ENCODE results near the gene HAPSTR1.

The HAPSTR1 gene

DNA sequence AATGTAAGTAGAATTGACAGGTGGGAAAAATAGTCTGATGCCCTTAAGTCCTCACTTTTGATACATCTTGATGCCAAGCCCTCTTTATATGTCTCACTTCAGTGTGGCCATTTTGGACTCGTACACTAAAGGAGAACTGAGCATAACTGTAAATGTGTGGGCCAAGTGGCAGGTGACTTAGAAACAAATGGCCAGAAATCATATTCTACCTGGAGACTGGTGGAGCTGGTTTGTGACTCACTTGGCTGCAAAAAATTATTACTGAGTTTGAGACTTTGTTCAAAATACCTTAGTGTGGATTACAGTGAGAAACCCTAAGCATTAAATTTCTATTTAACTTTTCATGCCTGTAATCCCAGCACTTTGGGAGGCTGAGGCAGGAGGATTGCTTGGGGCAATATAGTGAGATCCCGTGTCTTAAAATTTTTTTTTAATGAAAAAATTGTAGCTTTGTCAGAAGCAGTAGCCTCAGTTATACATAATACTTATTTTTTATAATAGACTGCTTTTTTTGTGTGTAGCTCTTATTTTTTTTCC, 5.0 kb downstream of the HAPSTR1 start:
- Mint-ChIP-seq H3K4me1 (ENCODE audit: low read depth) (peaks cover 73% of the 10 kb centered on the region), H3K4me3 (peak overlapping the region; percentile 49), H3K36me3 (ENCODE audit: low read depth) (peaks cover 89% of the 10 kb centered on the region), H3K9me3 (no peaks in the 10 kb centered on the region), H3K27ac (peak overlapping the region; percentile 89), H3K27me3 (no peaks in the 10 kb centered on the region)
- no peak for DNase-seq

DNA sequence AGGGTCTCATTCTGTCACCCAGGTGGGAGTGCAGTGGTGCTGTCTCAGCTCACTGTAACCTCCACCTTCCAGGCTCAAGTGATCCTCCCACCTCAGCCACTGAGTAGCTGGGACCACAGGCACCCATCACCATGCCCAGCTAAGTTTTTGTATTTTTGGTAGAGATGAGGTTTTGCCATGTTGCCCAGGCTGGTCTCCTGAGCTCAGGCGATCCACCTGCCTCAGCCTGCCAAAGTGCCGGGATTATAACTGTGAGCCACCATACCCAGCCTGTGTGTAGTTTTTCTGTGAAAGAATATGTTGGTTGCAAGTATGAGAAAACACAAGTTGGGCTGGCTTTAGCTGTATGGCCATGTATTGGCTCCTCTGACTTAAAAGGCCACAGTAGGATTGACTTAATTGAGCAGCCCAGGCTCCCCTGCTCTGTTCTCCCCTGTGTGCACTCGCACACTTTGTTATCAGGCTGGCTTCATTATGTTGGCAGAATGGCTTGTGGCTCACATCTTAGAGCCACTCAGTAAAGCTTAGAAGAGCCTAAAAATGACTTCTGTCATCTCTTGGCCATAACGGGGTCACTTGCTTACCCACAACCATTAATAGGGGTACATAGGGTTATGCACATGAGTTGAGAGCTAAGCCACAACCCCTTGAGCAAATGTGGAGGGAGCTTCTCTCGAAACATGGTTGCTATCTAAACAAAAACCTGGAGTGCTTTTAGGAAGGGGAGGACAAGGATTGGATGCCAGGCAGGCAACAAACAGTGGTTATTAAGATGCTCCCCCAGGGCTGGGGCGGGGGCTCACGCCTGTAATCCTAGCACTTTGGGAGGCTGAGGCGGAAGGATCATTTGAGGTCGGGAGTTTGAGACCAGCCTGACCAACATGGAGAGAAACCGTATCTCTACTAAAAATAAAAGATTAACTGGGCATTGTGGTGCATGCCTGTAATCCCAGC, 6.1 kb downstream of the HAPSTR1 start:
- Mint-ChIP-seq H3K36me3 (ENCODE audit: low read depth) (peaks cover 99% of the 10 kb centered on the region), H3K27me3 (no peaks in the 10 kb centered on the region), H3K27ac (peak overlapping the region; percentile 95), H3K9me3 (no peaks in the 10 kb centered on the region), H3K4me3 (peak overlapping the region; percentile 49), H3K4me1 (ENCODE audit: low read depth) (peaks cover 84% of the 10 kb centered on the region)
- no peak for DNase-seq

DNA sequence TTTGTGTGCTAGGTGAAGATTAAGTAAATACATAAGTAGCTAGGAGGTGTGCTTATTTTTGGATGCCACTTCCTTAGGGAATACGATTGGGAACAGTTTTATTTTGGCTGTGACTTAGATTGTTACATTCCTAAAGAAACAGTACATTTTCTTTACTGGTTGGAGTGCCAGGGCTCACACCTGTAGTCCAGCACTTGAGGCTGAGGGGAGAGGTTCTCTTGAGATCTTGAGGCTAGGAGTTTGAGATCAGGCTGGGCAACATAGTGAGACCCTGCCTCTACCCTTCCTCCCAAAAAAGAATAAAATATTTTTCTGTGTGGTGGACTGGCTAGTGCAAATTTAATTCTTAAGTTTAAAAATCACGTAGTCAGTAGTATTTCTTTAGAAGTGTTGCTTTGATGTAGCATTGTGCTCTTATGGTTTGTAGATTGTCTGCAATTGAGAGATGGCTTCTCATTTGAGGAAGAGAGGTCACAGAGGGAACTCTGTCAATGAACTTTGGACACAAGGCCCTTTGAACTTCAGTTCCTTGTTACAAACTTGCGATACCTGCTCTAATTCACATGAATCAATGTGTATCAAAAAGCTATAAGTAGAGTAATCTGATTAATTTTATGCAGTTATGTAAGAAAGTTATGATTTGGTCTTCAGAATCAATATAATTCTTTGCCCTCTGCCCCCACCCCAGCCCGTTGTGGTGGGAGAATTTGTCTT, 7.1 kb downstream of the HAPSTR1 start:
- Mint-ChIP-seq H3K36me3 (ENCODE audit: low read depth) (peaks cover 99% of the 10 kb centered on the region), H3K27me3 (no peaks in the 10 kb centered on the region), H3K9me3 (no peaks in the 10 kb centered on the region), H3K4me3 (peak overlapping the region; percentile 70), H3K4me1 (ENCODE audit: low read depth) (peaks cover 90% of the 10 kb centered on the region), H3K27ac (peak overlapping the region; percentile 95)
- no peak for DNase-seq

DNA sequence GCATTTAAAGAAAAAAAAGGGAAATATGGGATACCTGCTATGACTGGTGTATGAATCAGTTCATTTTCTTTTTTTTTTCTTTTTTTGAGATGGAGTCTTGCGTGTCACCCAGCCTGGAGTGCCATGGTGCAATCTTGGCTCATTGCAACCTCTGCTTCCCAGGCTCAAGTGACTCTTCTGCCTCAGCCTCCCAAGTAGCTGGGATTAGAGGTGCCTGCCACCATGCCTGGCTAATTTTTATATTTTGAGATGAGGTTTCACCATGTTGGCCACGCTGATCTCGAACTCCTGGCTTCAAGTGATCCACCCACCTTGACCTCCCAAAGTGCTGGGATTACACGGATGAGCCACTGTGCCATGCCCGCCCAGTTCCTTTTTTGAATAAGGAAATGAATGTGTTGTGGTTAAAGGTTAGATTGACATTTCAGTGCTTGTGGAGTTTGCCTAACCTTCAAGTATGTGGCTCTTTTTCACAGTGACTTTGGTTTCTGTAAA, 7.7 kb downstream of the HAPSTR1 start:
- Mint-ChIP-seq H3K4me1 (ENCODE audit: low read depth) (peaks cover 92% of the 10 kb centered on the region), H3K36me3 (ENCODE audit: low read depth) (peaks cover 99% of the 10 kb centered on the region), H3K27me3 (no peaks in the 10 kb centered on the region), H3K9me3 (no peaks in the 10 kb centered on the region), H3K4me3 (peak overlapping the region; percentile 70), H3K27ac (peak overlapping the region; percentile 95)
- DNase-seq: no peak

DNA sequence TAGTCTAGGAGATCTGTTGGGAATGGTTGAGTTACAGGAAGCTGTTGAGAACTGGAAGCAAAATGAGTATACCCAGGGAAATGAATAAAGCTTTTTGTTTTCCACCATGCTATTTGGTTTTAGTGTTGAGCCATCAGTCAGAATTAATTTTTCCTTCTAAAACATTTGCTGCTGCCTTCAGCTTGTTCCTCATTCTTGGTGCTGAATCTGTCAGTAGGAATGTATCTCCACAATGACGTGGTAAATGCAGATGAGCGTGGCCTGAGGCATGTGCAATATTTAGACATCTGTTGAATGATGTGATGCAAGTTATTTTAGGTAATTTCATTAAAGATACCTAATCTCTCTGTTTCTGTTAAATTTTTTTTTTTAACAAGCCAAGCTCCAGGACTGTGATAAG, 10.9 kb downstream of the HAPSTR1 start:
- H3K27ac Mint-ChIP-seq: peak overlapping the region; percentile 95
- peak overlapping the region; percentile 61 for H3K4me3 Mint-ChIP-seq
- H3K4me1 Mint-ChIP-seq (ENCODE audit: low read depth): peaks cover 96% of the 10 kb centered on the region
- no peak for DNase-seq
- H3K36me3 Mint-ChIP-seq (ENCODE audit: low read depth): peaks cover 99% of the 10 kb centered on the region
- no peaks in the 10 kb centered on the region for H3K27me3 Mint-ChIP-seq
- H3K9me3 Mint-ChIP-seq: no peaks in the 10 kb centered on the region

DNA sequence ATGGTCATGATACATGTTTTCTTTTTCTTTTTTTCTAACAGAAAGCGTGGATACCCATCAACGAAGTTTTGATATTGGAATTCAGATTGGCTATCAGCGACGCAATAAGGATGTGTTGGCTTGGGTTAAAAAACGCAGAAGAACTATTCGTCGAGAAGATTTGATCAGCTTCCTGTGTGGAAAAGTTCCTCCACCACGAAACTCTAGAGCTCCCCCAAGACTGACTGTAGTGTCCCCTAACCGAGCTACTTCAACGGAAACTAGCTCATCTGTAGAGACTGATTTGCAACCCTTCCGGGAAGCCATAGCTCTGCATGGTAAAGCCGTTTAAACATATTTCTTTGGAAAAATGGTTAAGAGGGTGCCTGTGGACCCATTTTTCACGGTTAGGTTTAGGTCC, 11.5 kb downstream of the HAPSTR1 start:
- Mint-ChIP-seq H3K4me3 (peak overlapping the region; percentile 61), H3K36me3 (ENCODE audit: low read depth) (peaks cover 99% of the 10 kb centered on the region), H3K27ac (peak overlapping the region; percentile 95), H3K27me3 (no peaks in the 10 kb centered on the region), H3K4me1 (ENCODE audit: low read depth) (peaks cover 96% of the 10 kb centered on the region), H3K9me3 (no peaks in the 10 kb centered on the region)
- no peak for DNase-seq

DNA sequence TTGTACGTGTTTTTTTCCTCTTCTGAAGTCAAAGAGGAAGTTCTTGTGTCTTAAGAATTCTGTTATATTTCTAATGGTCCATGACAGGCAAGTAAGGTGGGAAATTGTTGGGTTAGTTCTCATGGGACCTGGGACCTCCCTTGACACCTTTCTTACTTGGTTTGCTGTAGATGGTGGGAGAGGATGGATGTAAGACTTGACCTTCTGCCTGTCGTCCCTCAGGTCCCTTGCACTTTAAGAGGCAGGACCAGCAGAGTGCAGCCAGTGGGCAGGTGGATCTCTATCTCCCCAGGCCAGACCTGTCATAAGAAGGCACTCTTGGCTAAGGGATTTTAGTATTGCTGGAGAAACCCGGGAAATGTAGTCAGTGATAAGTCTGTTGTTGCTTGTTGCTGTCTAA, 12.1 kb downstream of the HAPSTR1 start:
- Mint-ChIP-seq H3K4me1 (ENCODE audit: low read depth) (peaks cover 94% of the 10 kb centered on the region), H3K4me3 (peak overlapping the region; percentile 61), H3K27me3 (no peaks in the 10 kb centered on the region), H3K27ac (peak overlapping the region; percentile 95), H3K36me3 (ENCODE audit: low read depth) (peaks cover 97% of the 10 kb centered on the region), H3K9me3 (no peaks in the 10 kb centered on the region)
- no peak for DNase-seq

DNA sequence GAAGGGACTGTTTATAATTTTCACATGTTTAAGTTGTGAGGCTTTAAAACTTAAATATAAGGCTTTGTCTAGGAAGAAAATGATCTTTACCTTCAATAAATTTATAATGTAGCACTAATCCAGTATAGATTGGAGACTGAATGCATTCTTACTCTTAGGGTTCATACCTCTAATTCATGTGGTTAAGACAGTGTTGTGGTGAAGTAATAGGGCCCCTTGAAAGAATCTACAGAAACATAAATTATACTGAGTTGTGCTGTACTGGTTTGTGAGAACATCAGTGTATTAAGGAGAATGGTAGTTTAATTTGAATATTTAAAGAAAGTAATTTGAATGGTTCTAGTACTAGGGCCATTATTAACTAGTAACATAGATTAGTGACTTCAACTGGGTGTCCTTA, 13.7 kb downstream of the HAPSTR1 start:
- Mint-ChIP-seq H3K4me3 (peak overlapping the region; percentile 23), H3K9me3 (no peaks in the 10 kb centered on the region), H3K36me3 (ENCODE audit: low read depth) (peaks cover 97% of the 10 kb centered on the region), H3K4me1 (ENCODE audit: low read depth) (peaks cover 94% of the 10 kb centered on the region), H3K27ac (peak overlapping the region; percentile 95), H3K27me3 (no peaks in the 10 kb centered on the region)
- no peak for DNase-seq

DNA sequence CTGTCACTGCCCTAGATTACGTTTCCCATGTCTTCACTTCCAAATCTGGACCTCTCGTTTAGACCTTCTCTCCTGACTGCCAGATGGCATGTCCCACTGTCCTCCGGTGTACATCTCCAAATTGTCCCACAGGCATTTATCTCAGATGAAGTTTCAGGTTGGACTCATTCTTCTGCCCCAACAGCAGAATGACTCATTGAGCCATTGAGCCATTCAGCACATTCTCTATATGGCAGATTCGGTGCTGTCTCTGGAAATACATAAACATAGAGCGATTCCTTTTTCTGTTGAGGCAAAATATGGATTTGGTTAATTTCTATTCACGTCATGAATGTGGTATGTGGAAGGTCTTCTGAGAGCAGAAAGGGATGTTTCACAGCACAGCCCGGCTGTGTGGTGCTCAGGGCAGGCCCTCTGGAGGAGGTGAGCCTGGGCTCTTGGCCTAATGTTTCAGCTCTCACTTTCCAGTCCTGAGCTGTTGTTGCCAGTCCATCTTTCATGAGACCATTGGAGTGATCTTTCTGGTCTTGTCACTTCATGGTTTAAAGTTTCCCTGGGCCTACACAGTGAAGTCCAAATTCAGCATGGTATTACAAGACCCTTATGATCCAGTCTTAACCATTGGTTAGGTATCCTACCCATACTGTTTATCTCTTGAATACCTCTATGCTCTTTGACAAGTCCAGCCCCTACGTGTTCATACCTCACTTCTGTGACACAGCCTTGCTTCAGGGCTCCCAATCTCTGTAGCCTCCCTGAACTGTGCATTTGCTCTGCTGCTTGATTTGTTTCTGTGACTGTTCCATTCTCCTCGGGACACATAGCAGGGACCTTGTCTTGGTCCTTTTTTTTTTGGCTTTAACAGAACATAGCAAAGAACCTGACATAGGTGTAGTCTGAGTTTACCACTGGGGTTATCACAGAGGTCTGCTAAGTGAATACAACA, 15.9 kb downstream of the HAPSTR1 start:
- Mint-ChIP-seq H3K4me1 (ENCODE audit: low read depth) (peaks cover 93% of the 10 kb centered on the region), H3K27ac (peak overlapping the region; percentile 78), H3K9me3 (no peaks in the 10 kb centered on the region), H3K27me3 (no peaks in the 10 kb centered on the region), H3K4me3 (no peak overlapping the region), H3K36me3 (ENCODE audit: low read depth) (peaks cover 97% of the 10 kb centered on the region)
- no peak for DNase-seq

DNA sequence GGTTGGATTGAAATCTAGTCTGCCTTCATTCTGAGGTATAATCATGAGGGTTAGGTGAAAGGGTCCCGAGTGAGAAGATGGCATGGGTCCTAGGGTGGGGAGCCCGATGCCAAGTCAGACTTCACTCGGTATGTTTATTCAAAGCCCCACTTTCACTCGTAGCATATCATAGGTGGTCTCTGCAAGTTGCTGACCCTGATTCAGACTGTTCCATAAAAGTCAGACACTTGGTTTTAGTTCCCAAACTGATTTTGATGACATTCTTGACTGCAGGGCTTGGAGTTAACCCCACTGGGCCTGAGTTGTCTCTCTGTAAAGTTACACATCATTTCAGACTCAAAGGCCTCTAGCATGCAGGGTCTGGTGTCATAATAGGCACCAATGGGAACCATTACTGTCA, 17.8 kb downstream of the HAPSTR1 start:
- H3K27ac Mint-ChIP-seq: peak overlapping the region; percentile 86
- H3K9me3 Mint-ChIP-seq: no peaks in the 10 kb centered on the region

DNA sequence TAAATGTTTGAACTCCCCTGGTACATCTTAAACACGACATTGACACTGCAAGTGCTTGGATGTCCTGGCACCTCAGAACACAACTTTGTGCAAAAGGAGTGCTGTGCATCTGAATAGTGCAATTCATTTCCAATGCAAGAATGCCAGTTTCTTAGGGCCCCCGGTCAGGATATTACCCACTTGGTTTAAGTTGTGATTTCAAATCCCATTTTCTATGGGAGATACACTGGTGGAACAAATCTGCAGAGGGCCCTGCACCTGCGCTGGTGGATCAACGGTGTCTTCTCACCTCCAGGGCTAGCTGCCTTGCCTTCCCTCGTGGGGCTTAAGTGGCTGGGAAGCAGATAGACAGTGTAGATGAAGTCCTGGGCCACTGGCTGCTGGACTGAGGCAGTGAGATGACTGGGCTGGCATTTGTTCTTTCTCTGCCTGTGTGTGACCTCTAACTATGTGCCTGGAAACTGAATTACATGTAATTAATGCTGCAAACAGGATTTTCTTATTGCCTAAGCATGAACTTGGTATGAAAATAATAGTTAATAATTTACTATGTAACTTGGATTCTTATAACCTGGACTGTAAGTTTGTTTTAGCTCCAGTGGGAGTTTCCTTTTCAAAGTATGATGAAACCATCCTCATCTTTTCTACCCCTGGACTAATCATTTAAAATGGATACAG, 20.9 kb downstream of the HAPSTR1 start:
- no peak for DNase-seq
- no peaks in the 10 kb centered on the region for H3K9me3 Mint-ChIP-seq
- H3K36me3 Mint-ChIP-seq (ENCODE audit: low read depth): peaks cover 99% of the 10 kb centered on the region
- peak overlapping the region; percentile 13 for H3K4me3 Mint-ChIP-seq
- peak overlapping the region; percentile 86 for H3K27ac Mint-ChIP-seq
- H3K27me3 Mint-ChIP-seq: no peaks in the 10 kb centered on the region
- peaks cover 96% of the 10 kb centered on the region for H3K4me1 Mint-ChIP-seq (ENCODE audit: low read depth)

More for the DNA sequence above, 17.8 kb downstream of the HAPSTR1 start:
- Mint-ChIP-seq H3K36me3 (ENCODE audit: low read depth) (peaks cover 97% of the 10 kb centered on the region), H3K4me1 (ENCODE audit: low read depth) (peaks cover 93% of the 10 kb centered on the region), H3K4me3 (no peak overlapping the region), H3K27me3 (no peaks in the 10 kb centered on the region)
- DNase-seq: no peak

DNA sequence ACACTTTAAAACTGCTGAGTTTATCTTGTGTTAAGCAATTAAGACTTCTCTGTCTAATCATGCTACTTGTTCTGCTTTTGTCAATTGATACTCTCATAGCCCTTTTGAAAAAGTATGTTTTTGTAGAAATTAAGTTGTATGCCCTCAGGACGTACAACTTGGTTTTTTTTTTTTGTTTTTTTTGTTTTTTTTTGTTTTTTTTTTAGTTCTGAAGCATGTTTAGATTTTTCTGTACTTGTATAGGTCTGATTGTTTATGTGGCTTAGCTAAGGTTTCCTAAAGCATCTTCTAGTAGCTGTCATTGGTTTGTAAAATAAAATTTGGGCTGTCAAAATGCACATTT, 21.4 kb downstream of the HAPSTR1 start:
- no peak overlapping the region for H3K4me3 Mint-ChIP-seq

DNA sequence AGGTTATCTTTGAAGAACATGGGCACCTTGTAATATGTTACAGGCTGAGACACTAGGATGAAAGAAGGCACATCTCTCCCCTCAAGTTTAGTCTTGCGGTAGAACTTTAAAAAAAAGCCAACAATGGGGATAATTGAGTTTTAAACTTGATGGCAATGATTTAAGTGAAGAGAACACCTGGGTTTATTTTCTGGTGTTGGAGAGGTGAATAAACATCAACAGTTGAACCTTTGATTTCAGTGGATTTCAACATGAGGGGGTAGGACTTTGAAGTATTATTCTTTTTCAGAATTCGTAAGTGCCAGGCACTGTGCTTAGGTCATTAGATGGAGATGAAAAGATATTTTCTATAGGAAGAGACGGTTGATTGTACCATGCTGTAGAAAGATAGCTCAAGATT, 22.3 kb downstream of the HAPSTR1 start:
- Mint-ChIP-seq H3K4me3 (no peak overlapping the region), H3K9me3 (no peaks in the 10 kb centered on the region), H3K27ac (peak overlapping the region; percentile 86), H3K27me3 (no peaks in the 10 kb centered on the region), H3K4me1 (ENCODE audit: low read depth) (peaks cover 97% of the 10 kb centered on the region), H3K36me3 (ENCODE audit: low read depth) (peaks cover 100% of the 10 kb centered on the region)
- no peak for DNase-seq

More for the DNA sequence above, 21.4 kb downstream of the HAPSTR1 start:
- Mint-ChIP-seq H3K36me3 (ENCODE audit: low read depth) (peaks cover 99% of the 10 kb centered on the region), H3K4me1 (ENCODE audit: low read depth) (peaks cover 96% of the 10 kb centered on the region), H3K9me3 (no peaks in the 10 kb centered on the region), H3K27ac (peak overlapping the region; percentile 86), H3K27me3 (no peaks in the 10 kb centered on the region)
- DNase-seq: no peak

Data from activated T-cell treated with anti-CD3 and anti-CD28 coated beads, Interleukin-2, amount 50 U/mL, for 24 hours (primary cell).